ENCODE measurements around the gene GSK3B.

The GSK3B gene

DNA sequence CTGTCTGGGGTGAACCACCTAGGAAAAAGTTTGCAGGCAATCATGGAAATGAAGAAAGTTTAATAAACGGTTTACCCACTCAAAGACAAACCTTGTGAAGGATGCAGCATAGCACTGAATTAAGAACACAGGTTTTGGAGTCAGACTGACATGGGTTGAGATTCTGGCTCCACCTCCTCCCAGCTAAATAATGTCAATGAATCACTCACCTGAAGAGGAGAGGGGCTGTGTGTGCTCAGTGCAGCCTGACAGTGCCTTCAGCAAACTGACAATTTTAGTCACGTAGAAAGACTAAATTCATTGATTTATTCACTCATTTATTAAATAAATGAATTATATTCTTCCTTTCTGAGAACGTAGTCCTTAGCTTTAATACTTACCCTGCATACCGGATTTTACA is 293.4 kb downstream of the GSK3B start:
- H3K27ac ChIP-seq (ENCODE audit: low read length) = no peak overlapping the region
- no peaks in the 10 kb centered on the region for H3K4me1 ChIP-seq (ENCODE audit: control insufficient read depth, insufficient read depth, low read length)
- H3K4me3 ChIP-seq (ENCODE audit: low read length in 2 of 2) = no peak overlapping the region
- no peaks in the 10 kb centered on the region for H3K36me3 ChIP-seq (ENCODE audit: control insufficient read depth in 2 of 2, insufficient read depth in 2 of 2, low read length in 2 of 2)
- no peaks in the 10 kb centered on the region for H3K9me3 ChIP-seq (ENCODE audit: control insufficient read depth in 2 of 2, low read length in 2 of 2)
- peaks cover 0 to 3% of the 10 kb centered on the region in 2 donors for H3K27me3 ChIP-seq (ENCODE audit: control insufficient read depth in 1 of 2, insufficient read depth in 2 of 2, low read length in 2 of 2)
- H3K9ac ChIP-seq (ENCODE audit: low read length in 2 of 2) = no peak overlapping the region

GRCh38 chr3:119796785-119797184 is 297.5 kb downstream of the GSK3B start:
- Histone ChIP-seq H3K4me1 (ENCODE audit: control insufficient read depth, insufficient read depth, low read length) (no peaks in the 10 kb centered on the region), H3K27me3 (ENCODE audit: control insufficient read depth in 1 of 2, insufficient read depth in 2 of 2, low read length in 2 of 2) (peaks cover 0 to 3% of the 10 kb centered on the region in 2 donors), H3K36me3 (ENCODE audit: control insufficient read depth in 2 of 2, insufficient read depth in 2 of 2, low read length in 2 of 2) (no peaks in the 10 kb centered on the region), H3K27ac (ENCODE audit: low read length) (no peak overlapping the region), H3K9me3 (ENCODE audit: control insufficient read depth in 2 of 2, low read length in 2 of 2) (no peaks in the 10 kb centered on the region), H3K4me3 (ENCODE audit: low read length in 2 of 2) (no peak overlapping the region), H3K9ac (ENCODE audit: low read length in 2 of 2) (no peak overlapping the region)

GRCh38 chr3:119796368-119796767 is 297.9 kb downstream of the GSK3B start:
- Histone ChIP-seq H3K9me3 (ENCODE audit: control insufficient read depth in 2 of 2, low read length in 2 of 2) (no peaks in the 10 kb centered on the region), H3K27ac (ENCODE audit: low read length) (no peak overlapping the region)

GRCh38 chr3:119795849-119796248 is 298.4 kb downstream of the GSK3B start:
- Histone ChIP-seq H3K4me1 (ENCODE audit: control insufficient read depth, insufficient read depth, low read length) (no peaks in the 10 kb centered on the region), H3K36me3 (ENCODE audit: control insufficient read depth in 2 of 2, insufficient read depth in 2 of 2, low read length in 2 of 2) (no peaks in the 10 kb centered on the region), H3K9me3 (ENCODE audit: control insufficient read depth in 2 of 2, low read length in 2 of 2) (no peaks in the 10 kb centered on the region), H3K9ac (ENCODE audit: low read length in 2 of 2) (no peak overlapping the region), H3K27ac (ENCODE audit: low read length) (no peak overlapping the region), H3K4me3 (ENCODE audit: low read length in 2 of 2) (no peak overlapping the region), H3K27me3 (ENCODE audit: control insufficient read depth in 1 of 2, insufficient read depth in 2 of 2, low read length in 2 of 2) (peaks cover 0 to 3% of the 10 kb centered on the region in 2 donors)

More at GRCh38 chr3:119796368-119796767, 297.9 kb downstream of the GSK3B start:
- Histone ChIP-seq H3K9ac (ENCODE audit: low read length in 2 of 2) (no peak overlapping the region), H3K4me3 (ENCODE audit: low read length in 2 of 2) (no peak overlapping the region), H3K27me3 (ENCODE audit: control insufficient read depth in 1 of 2, insufficient read depth in 2 of 2, low read length in 2 of 2) (peaks cover 0 to 3% of the 10 kb centered on the region in 2 donors), H3K36me3 (ENCODE audit: control insufficient read depth in 2 of 2, insufficient read depth in 2 of 2, low read length in 2 of 2) (no peaks in the 10 kb centered on the region), H3K4me1 (ENCODE audit: control insufficient read depth, insufficient read depth, low read length) (no peaks in the 10 kb centered on the region)

DNA sequence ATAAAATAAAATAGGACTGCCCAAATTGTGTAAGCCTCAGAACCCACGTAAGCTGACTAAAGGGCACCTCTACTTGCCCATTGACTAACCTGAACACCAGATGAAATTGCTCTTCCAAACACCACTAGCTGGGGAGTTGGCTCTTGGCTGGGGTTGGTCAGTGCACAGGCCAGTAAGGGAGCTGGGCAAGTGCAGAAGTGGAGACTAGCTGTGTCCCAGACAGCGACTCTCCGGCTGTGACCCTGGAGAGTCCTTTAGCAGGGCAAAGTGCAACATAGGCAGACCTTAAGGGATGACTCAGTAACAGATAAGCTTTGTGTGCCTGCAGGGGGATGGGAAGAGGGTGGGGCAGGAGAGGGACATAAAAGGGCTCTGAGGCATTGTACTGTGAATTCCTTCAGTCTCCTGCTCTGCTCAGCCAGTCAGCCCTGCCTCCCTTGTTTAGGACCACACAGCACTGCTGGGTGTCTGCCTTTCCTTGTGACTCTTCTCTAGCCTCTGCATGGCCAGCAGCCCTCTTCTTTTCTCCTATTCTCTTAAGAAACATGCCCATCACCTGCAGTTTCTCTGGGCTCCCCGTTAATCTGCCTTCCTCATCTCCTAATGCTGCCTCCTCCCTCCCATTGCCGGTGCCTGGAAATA is 299.2 kb downstream of the GSK3B start:
- Histone ChIP-seq H3K9ac (ENCODE audit: low read length in 2 of 2) (no peak overlapping the region), H3K4me1 (ENCODE audit: control insufficient read depth, insufficient read depth, low read length) (no peaks in the 10 kb centered on the region), H3K9me3 (ENCODE audit: control insufficient read depth in 2 of 2, low read length in 2 of 2) (no peaks in the 10 kb centered on the region), H3K27ac (ENCODE audit: low read length) (no peak overlapping the region), H3K27me3 (ENCODE audit: control insufficient read depth in 1 of 2, insufficient read depth in 2 of 2, low read length in 2 of 2) (no peaks in the 10 kb centered on the region), H3K4me3 (ENCODE audit: low read length in 2 of 2) (no peak overlapping the region), H3K36me3 (ENCODE audit: control insufficient read depth in 2 of 2, insufficient read depth in 2 of 2, low read length in 2 of 2) (no peaks in the 10 kb centered on the region)

- H3K27ac ChIP-seq (ENCODE audit: low read length) = no peak overlapping the region
- no peak overlapping the region for H3K9ac ChIP-seq (ENCODE audit: low read length in 2 of 2)
Measured at GRCh38 chr3:119794401-119794800, 299.8 kb downstream of the GSK3B start.

DNA sequence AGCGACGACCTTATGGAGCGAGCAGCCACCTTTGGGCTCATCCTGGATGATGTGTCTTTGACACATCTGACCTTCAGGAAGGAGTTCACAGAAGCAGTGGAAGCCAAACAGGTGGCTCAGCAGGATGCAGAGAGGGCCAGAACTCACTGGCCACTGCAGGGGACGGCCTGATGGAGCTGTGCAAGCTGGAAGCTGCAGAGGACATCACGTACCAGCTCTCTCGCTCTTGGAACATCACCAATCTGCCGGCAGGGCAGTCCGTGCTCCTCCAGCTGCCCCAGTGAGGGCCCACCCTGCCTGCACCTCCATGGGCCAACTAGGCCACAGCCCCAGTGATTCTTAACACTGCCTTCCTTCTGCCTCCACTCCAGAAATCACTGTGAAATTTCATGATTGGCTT is 302.0 kb downstream of the GSK3B start:
- H3K9me3 ChIP-seq (ENCODE audit: control insufficient read depth in 2 of 2, low read length in 2 of 2) = no peaks in the 10 kb centered on the region
- H3K4me3 ChIP-seq (ENCODE audit: low read length in 2 of 2) = no peak overlapping the region
- H3K4me1 ChIP-seq (ENCODE audit: control insufficient read depth, insufficient read depth, low read length) = no peaks in the 10 kb centered on the region
- H3K36me3 ChIP-seq (ENCODE audit: control insufficient read depth in 2 of 2, insufficient read depth in 2 of 2, low read length in 2 of 2) = no peaks in the 10 kb centered on the region
- no peaks in the 10 kb centered on the region for H3K27me3 ChIP-seq (ENCODE audit: control insufficient read depth in 1 of 2, insufficient read depth in 2 of 2, low read length in 2 of 2)
- H3K9ac ChIP-seq (ENCODE audit: low read length in 2 of 2) = no peak overlapping the region
- H3K27ac ChIP-seq (ENCODE audit: low read length) = no peak overlapping the region

More at GRCh38 chr3:119794401-119794800, 299.8 kb downstream of the GSK3B start:
- Histone ChIP-seq H3K27me3 (ENCODE audit: control insufficient read depth in 1 of 2, insufficient read depth in 2 of 2, low read length in 2 of 2) (no peaks in the 10 kb centered on the region), H3K9me3 (ENCODE audit: control insufficient read depth in 2 of 2, low read length in 2 of 2) (no peaks in the 10 kb centered on the region), H3K4me3 (ENCODE audit: low read length in 2 of 2) (no peak overlapping the region), H3K4me1 (ENCODE audit: control insufficient read depth, insufficient read depth, low read length) (no peaks in the 10 kb centered on the region), H3K36me3 (ENCODE audit: control insufficient read depth in 2 of 2, insufficient read depth in 2 of 2, low read length in 2 of 2) (no peaks in the 10 kb centered on the region)

DNA sequence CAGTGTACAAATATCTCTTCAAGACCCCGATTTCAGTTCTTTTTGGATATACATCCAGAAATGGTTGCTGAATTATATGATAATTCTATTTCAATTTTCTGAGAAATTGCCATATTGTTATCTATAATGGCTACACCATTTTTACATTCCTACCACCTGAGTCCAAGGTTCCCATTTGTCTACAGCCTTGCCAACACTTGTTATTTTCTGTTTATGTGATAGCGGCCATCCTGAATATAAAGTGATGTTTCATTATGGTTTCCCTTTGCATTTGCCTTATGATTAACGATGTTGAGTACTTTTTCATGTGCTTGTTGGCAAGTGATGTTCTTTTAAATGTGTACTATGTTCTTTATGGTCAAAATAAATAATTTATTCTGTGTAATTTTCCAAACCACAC is 303.9 kb downstream of the GSK3B start:
- no peak overlapping the region for H3K4me3 ChIP-seq (ENCODE audit: low read length in 2 of 2)
- no peaks in the 10 kb centered on the region for H3K36me3 ChIP-seq (ENCODE audit: control insufficient read depth in 2 of 2, insufficient read depth in 2 of 2, low read length in 2 of 2)
- H3K9me3 ChIP-seq (ENCODE audit: control insufficient read depth in 2 of 2, low read length in 2 of 2) = no peaks in the 10 kb centered on the region
- no peak overlapping the region for H3K27ac ChIP-seq (ENCODE audit: low read length)
- no peaks in the 10 kb centered on the region for H3K27me3 ChIP-seq (ENCODE audit: control insufficient read depth in 1 of 2, insufficient read depth in 2 of 2, low read length in 2 of 2)
- no peaks in the 10 kb centered on the region for H3K4me1 ChIP-seq (ENCODE audit: control insufficient read depth, insufficient read depth, low read length)
- no peak overlapping the region for H3K9ac ChIP-seq (ENCODE audit: low read length in 2 of 2)

- no peaks in the 10 kb centered on the region for H3K36me3 ChIP-seq (ENCODE audit: control insufficient read depth in 2 of 2, insufficient read depth in 2 of 2, low read length in 2 of 2)
- H3K9ac ChIP-seq (ENCODE audit: low read length in 2 of 2) = no peak overlapping the region
- H3K27ac ChIP-seq (ENCODE audit: low read length) = no peak overlapping the region
- H3K4me3 ChIP-seq (ENCODE audit: low read length in 2 of 2) = no peak overlapping the region
- no peaks in the 10 kb centered on the region for H3K4me1 ChIP-seq (ENCODE audit: control insufficient read depth, insufficient read depth, low read length)
- H3K27me3 ChIP-seq (ENCODE audit: control insufficient read depth in 1 of 2, insufficient read depth in 2 of 2, low read length in 2 of 2) = no peaks in the 10 kb centered on the region
- no peaks in the 10 kb centered on the region for H3K9me3 ChIP-seq (ENCODE audit: control insufficient read depth in 2 of 2, low read length in 2 of 2)
Measured at GRCh38 chr3:119786409-119786808, 307.8 kb downstream of the GSK3B start.

DNA sequence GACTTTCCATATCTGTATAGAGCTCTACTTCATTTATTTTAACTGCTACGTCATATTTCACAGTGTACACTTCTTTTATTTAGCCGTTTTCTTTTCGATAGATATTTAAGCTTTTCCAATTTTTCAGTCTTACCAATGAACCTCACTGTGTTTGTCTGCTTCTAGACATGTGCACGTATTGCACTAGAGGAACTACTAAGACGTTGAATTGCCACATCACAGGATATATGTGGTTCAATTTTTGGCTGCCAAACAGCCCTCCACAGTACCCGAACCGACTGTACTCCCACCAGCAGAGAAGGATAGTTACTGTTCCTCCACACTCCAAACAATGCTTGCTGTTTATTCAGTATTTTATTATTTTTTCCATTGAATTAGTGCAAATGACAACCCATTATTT is 310.4 kb downstream of the GSK3B start:
- Histone ChIP-seq H3K27me3 (ENCODE audit: control insufficient read depth in 1 of 2, insufficient read depth in 2 of 2, low read length in 2 of 2) (no peaks in the 10 kb centered on the region), H3K27ac (ENCODE audit: low read length) (no peak overlapping the region), H3K9me3 (ENCODE audit: control insufficient read depth in 2 of 2, low read length in 2 of 2) (no peaks in the 10 kb centered on the region), H3K36me3 (ENCODE audit: control insufficient read depth in 2 of 2, insufficient read depth in 2 of 2, low read length in 2 of 2) (no peaks in the 10 kb centered on the region), H3K4me3 (ENCODE audit: low read length in 2 of 2) (no peak overlapping the region), H3K4me1 (ENCODE audit: control insufficient read depth, insufficient read depth, low read length) (no peaks in the 10 kb centered on the region), H3K9ac (ENCODE audit: low read length in 2 of 2) (no peak overlapping the region)

GRCh38 chr3:119783255-119783654 is 311.0 kb downstream of the GSK3B start:
- H3K27ac ChIP-seq (ENCODE audit: low read length) = no peak overlapping the region
- no peak overlapping the region for H3K9ac ChIP-seq (ENCODE audit: low read length in 2 of 2)
- no peaks in the 10 kb centered on the region for H3K9me3 ChIP-seq (ENCODE audit: control insufficient read depth in 2 of 2, low read length in 2 of 2)
- H3K4me3 ChIP-seq (ENCODE audit: low read length in 2 of 2) = no peak overlapping the region
- no peaks in the 10 kb centered on the region for H3K27me3 ChIP-seq (ENCODE audit: control insufficient read depth in 1 of 2, insufficient read depth in 2 of 2, low read length in 2 of 2)
- no peaks in the 10 kb centered on the region for H3K4me1 ChIP-seq (ENCODE audit: control insufficient read depth, insufficient read depth, low read length)
- no peaks in the 10 kb centered on the region for H3K36me3 ChIP-seq (ENCODE audit: control insufficient read depth in 2 of 2, insufficient read depth in 2 of 2, low read length in 2 of 2)

Data from stomach smooth muscle (tissue), 2 donors.